Measurements from ENCODE around the gene RGS19.
"Not testable (repeated sequence)": the region's sequence is repeated elsewhere in the genome, so short reads cannot be mapped to it uniquely, and the experiment has no call there.

The RGS19 gene
- long read RNA-seq, donor 1, partial matches to known transcripts, result 0 of 4 reads
- long read RNA-seq, donor 1, other reads (novel, unspliced or antisense), result 0 of 4 reads
- long read RNA-seq, donor 2, partial matches to known transcripts, result 0 of 4 reads
- long read RNA-seq, donor 2, other reads (novel, unspliced or antisense), result 0 of 4 reads
- long read RNA-seq, donor 3, partial matches to known transcripts, result 0 of 1 reads
- long read RNA-seq, donor 3, other reads (novel, unspliced or antisense), result 0 of 1 reads
- long read RNA-seq, donor 4, partial matches to known transcripts, result 0 of 3 reads
- long read RNA-seq, donor 4, other reads (novel, unspliced or antisense), result 0 of 3 reads
- long read RNA-seq, donor 5, partial matches to known transcripts, result 0 of 3 reads
- long read RNA-seq, donor 5, other reads (novel, unspliced or antisense), result 0 of 3 reads
- long read RNA-seq, donor 6, partial matches to known transcripts, result 0 of 6 reads
- long read RNA-seq, donor 6, other reads (novel, unspliced or antisense), result 0 of 6 reads
- long read RNA-seq, donor 7, transcript RGS19-201 (6 exons, 1,510 nt), result major isoform, 6 of 9 reads
- long read RNA-seq, donor 7, partial matches to known transcripts, result 0 of 9 reads
- long read RNA-seq, donor 7, other reads (novel, unspliced or antisense), result 0 of 9 reads
- long read RNA-seq, donor 8, partial matches to known transcripts, result 0 of 2 reads
- long read RNA-seq, donor 8, other reads (novel, unspliced or antisense), result 0 of 2 reads

- peak; percentile 67 for DNase-seq
Measured at GRCh38 chr20:64079273-64080012, at the start of gene RGS19. Gene RGS19 (minus strand): TSS chr20:64079518. CDS start chr20:64076886, 2,632 bp downstream.

- not testable (repeated sequence) for DNase-seq
Measured at GRCh38 chr20:64123517-64123916, 44.2 kb upstream of the RGS19 start.

- DNase-seq, result not testable (repeated sequence)
Measured at GRCh38 chr20:64122927-64123326, 43.6 kb upstream of the RGS19 start.

GRCh38 chr20:64121586-64121985, 42.3 kb upstream of the RGS19 start:
- DNase-seq, result no peak

GRCh38 chr20:64119681-64120341, 40.5 kb upstream of the RGS19 start:
- DNase-seq, result peak; percentile 39

GRCh38 chr20:64119301-64119680, 40.0 kb upstream of the RGS19 start:
- no peak for DNase-seq

GRCh38 chr20:64117432-64117777, 38.1 kb upstream of the RGS19 start:
- not testable (repeated sequence) for DNase-seq

- DNase-seq, result no peak
Measured at GRCh38 chr20:64116541-64117431, 37.5 kb upstream of the RGS19 start.

GRCh38 chr20:64116016-64116415, 36.7 kb upstream of the RGS19 start:
- DNase-seq, result no peak

GRCh38 chr20:64115171-64115911, 36.0 kb upstream of the RGS19 start:
- DNase-seq, result no peak

GRCh38 chr20:64114356-64114971, 35.1 kb upstream of the RGS19 start:
- DNase-seq, result no peak

- DNase-seq, result no peak
Measured at GRCh38 chr20:64113796-64114355, 34.6 kb upstream of the RGS19 start.

GRCh38 chr20:64113444-64113775, 34.1 kb upstream of the RGS19 start:
- DNase-seq, result no peak

- DNase-seq, result no peak
Measured at GRCh38 chr20:64112691-64113443, 33.5 kb upstream of the RGS19 start.

GRCh38 chr20:64111841-64112641, 32.7 kb upstream of the RGS19 start:
- DNase-seq, result no peak

- DNase-seq, result no peak
Measured at GRCh38 chr20:64110411-64111068, 31.2 kb upstream of the RGS19 start.

- DNase-seq, result no peak
Measured at GRCh38 chr20:64109831-64110391, 30.6 kb upstream of the RGS19 start.

Data from right kidney (tissue), 9 donors.